K562 (cell line): ENCODE results near the gene EGLN1. TPM values are rescaled to one million over a fixed set of nuclear protein-coding genes. Genes with fewer than 3 reads are reported as not detected.

Source experiments
- AFF4 ChIP-seq: sonication (generic); formaldehyde crosslinking; IDR thresholded peaks from 2 replicates; pipeline ENCODE4 v1.8.0; 2023; ENCODE audit warnings: mild to moderate bottlenecking, missing genetic modification reagents
- ARID3A ChIP-seq: IDR thresholded peaks from 2 replicates; pipeline ENCODE4 v1.6.1; 2012; ENCODE audit warnings: low read depth, low read length, improper control_type of control experiment, borderline replicate concordance
- DLX4 ChIP-seq: fragments of 250-450 bp; sonication (Bioruptor Pico); IDR thresholded peaks from 2 replicates; pipeline ENCODE4 v1.6.1; 2021; ENCODE audit warnings: mild to moderate bottlenecking
- FOXJ3 ChIP-seq: sonication (generic); formaldehyde crosslinking; IDR thresholded peaks from 2 replicates; pipeline ENCODE4 v1.4.0; 2020; ENCODE audit warnings: mild to moderate bottlenecking, missing genetic modification reagents
- HDAC1 ChIP-seq, 2 experiments: fragments of 450-650 bp; IDR thresholded peaks; 2 replicates each; pipeline ENCODE4 v1.6.1; 2016 to 2017; ENCODE audit warnings: inconsistent platforms in 1 of 2, mild to moderate bottlenecking in 1 of 2, moderate library complexity in 1 of 2
- HDAC6 ChIP-seq: IDR thresholded peaks from 2 replicates; pipeline ENCODE4 v1.6.1; 2012; ENCODE audit warnings: low read depth, mild to moderate bottlenecking, control low read depth, inconsistent platforms, low read length, moderate library complexity
- HMGXB4 ChIP-seq: sonication (generic); formaldehyde crosslinking; IDR thresholded peaks from 2 replicates; pipeline ENCODE4 v1.8.1; 2023; ENCODE audit warnings: mild to moderate bottlenecking, missing genetic modification reagents
- IFI16 ChIP-seq: fragments of 250-450 bp; sonication (Bioruptor Pico); IDR thresholded peaks from 2 replicates; pipeline ENCODE4 v2.1.2; 2022; ENCODE audit warnings: mild to moderate bottlenecking, inconsistent platforms
- MLLT1 ChIP-seq, 2 experiments: fragments of 450-650 bp; IDR thresholded peaks; 2 replicates each; pipeline ENCODE4 v1.6.1; 2016
- NONO ChIP-seq, 2 experiments: fragments of 200-400 bp in 1 of 2; fragments of 450-650 bp in 1 of 2; formaldehyde crosslinking in 1 of 2; IDR thresholded peaks; 2 replicates each; pipeline ENCODE4 v1.6.1; 2017; ENCODE audit warnings: low read depth in 2 of 2, mild to moderate bottlenecking in 2 of 2, moderate library complexity in 2 of 2, low read length in 1 of 2
- NR1H2 ChIP-seq: sonication (generic); formaldehyde crosslinking; IDR thresholded peaks from 2 replicates; pipeline ENCODE4 v1.4.0; 2020; ENCODE audit warnings: mild to moderate bottlenecking, missing genetic modification reagents
- NR3C1 ChIP-seq: sonication (generic); formaldehyde crosslinking; IDR thresholded peaks from 2 replicates; pipeline ENCODE4 v1.8.1; 2022; ENCODE audit warnings: missing genetic modification reagents
- POLR2G ChIP-seq: fragments of 200-400 bp; formaldehyde crosslinking; IDR thresholded peaks from 2 replicates; pipeline ENCODE4 v1.6.1; 2017; ENCODE audit warnings: low read depth, mild to moderate bottlenecking, antibody characterized with exemption, low read length, moderate library complexity
- RBBP5 ChIP-seq: fragments of 200-600 bp; sonication (generic); IDR thresholded peaks from 2 replicates; pipeline ENCODE4 v1.6.1; 2012; ENCODE audit warnings: borderline replicate concordance, mild to moderate bottlenecking, low read length, control low read depth, inconsistent platforms; ENCODE audit not compliant: insufficient read depth, poor library complexity, severe bottlenecking
- RFX7 ChIP-seq: fragments of 250-450 bp; sonication (Bioruptor Pico); IDR thresholded peaks from 2 replicates; pipeline ENCODE4 v1.5.1; 2021; ENCODE audit warnings: mild to moderate bottlenecking
- SMARCA4 ChIP-seq: fragments of 450-650 bp; IDR thresholded peaks from 2 replicates; pipeline ENCODE4 v1.6.1; 2016
- SMARCE1 ChIP-seq: fragments of 450-650 bp; IDR thresholded peaks from 2 replicates; pipeline ENCODE4 v1.7.1; 2016; ENCODE audit warnings: mild to moderate bottlenecking
- TCFL5 ChIP-seq: fragments of 250-450 bp; sonication (Bioruptor Pico); conservative IDR thresholded peaks from 2 replicates; pipeline ENCODE4 v1.6.1; 2021; ENCODE audit warnings: mild to moderate bottlenecking, moderate library complexity, matching md5 sums
- polyA plus RNA-seq, 8 experiments: library from polyadenylated mRNA; depleted of rRNA in 4 of 8; stranded (reverse) in 5 of 8; unstranded in 3 of 8; fragments of >200 nt; fragmentation: Nextera tagmentation in 2 of 8; fragmentation: Illumina TruSeq in 1 of 8; extraction: Ambion mirVana in 2 of 8; extraction: Trizol in 1 of 8; gene quantifications; 2 replicates each; pipeline versions ENCODE4 v1.2.1 to v1.2.3, GENCODE V29; 2011 to 2014; ENCODE audit warnings: inconsistent platforms in 1 of 8, missing spikeins in 1 of 8
- total RNA-seq, 7 experiments: library from RNA; depleted of rRNA in 6 of 7; stranded (reverse); fragments of >200 nt in 6 of 7; fragmentation: Illumina TruSeq in 2 of 7; extraction: Trizol in 2 of 7; gene quantifications; 2 replicates each; pipeline versions ENCODE4 v1.2.1 to v1.2.3, GENCODE V29; 2011 to 2021; ENCODE audit warnings: low replicate concordance in 1 of 7

The EGLN1 gene
- total and polyA plus RNA-seq, 9 of the 15 experiments (the other 6 are each of a cell fraction or from before 2014, with no cell fraction given) = 5.2 to 54.3 (median 24.6) TPM

GRCh38 chr1:231420959-231421545, 1.0 kb downstream of the EGLN1 start (continued):
- TF ChIP-seq ARID3A = no peak
- no peak for TF ChIP-seq RFX7
- peak; percentile 92 for TF ChIP-seq RBBP5
- peak in 1 of 2 experiments; percentile 79; a peak in 1 of 4 replicates for TF ChIP-seq HDAC1 (IDR thresholded peaks at IDR 0.05)
- no peak for TF ChIP-seq FOXJ3 (CRISPR knock-in tag)
- peak; percentile 62 for TF ChIP-seq SMARCA4
- TF ChIP-seq POLR2G = peak; percentile 70
- TF ChIP-seq IFI16 (CRISPR knock-in tag) = no peak
- no peak for TF ChIP-seq TCFL5
- TF ChIP-seq MLLT1 (IDR thresholded peaks at IDR 0.05) = peak; percentile 42 to 61; a peak in 1 of 4 replicates
- 0 out of 2 replicates have a peak, but pooled peaks have one; percentile 78 for TF ChIP-seq HMGXB4
- TF ChIP-seq HDAC6 = no peak
- TF ChIP-seq NR1H2 (CRISPR knock-in tag) = no peak
- no peak for TF ChIP-seq NR3C1 (CRISPR knock-in tag)
- no peak for TF ChIP-seq NONO (IDR thresholded peaks at IDR 0.05; ENCODE audit: low read depth in 2 of 2, low read length in 1 of 2)
- TF ChIP-seq AFF4 = no peak
- no peak for TF ChIP-seq DLX4
- TF ChIP-seq SMARCE1 = peak; percentile 74; the same call in 1 of the 2 replicates
